ENCODE measurements around the gene TPSB2. TPM values are rescaled to one million over a fixed set of nuclear protein-coding genes. Genes with fewer than 3 reads are reported as not detected.
"Not testable (repeated sequence)": the region's sequence is repeated elsewhere in the genome, so short reads cannot be mapped to it uniquely, and the experiment has no call there.

Gene TPSB2
- total RNA-seq, 2 experiments from 2014 or later, result not detected

GRCh38 chr16:1211451-1212268 lies 18.3 kb downstream of the TPSB2 start:
- no peak overlapping the region for H3K4me3 Mint-ChIP-seq
- no peaks in the 10 kb centered on the region for H3K36me3 Mint-ChIP-seq (ENCODE audit: low read depth)
- ChIA-PET POLR2A (no interaction called here), CTCF (no interaction called here)
- peaks cover 6% of the 10 kb centered on the region for H3K4me1 Mint-ChIP-seq (ENCODE audit: low read depth)
- H3K27ac Mint-ChIP-seq, result no peak overlapping the region
- DNase-seq (no peak), ATAC-seq (no peak)
- no peaks in the 10 kb centered on the region for H3K9me3 Mint-ChIP-seq (ENCODE audit: insufficient read depth)
- no peaks in the 10 kb centered on the region for H3K27me3 Mint-ChIP-seq (ENCODE audit: low read depth)

GRCh38 chr16:1210461-1210860 lies 19.5 kb downstream of the TPSB2 start:
- ChIA-PET CTCF (no interaction called here), POLR2A (interaction anchor here (0.6 kb wide), 1 partner anchor 273 kb away, joined by 3 read pairs; no protein-coding TSS in a partner anchor)
- Mint-ChIP-seq H3K27me3 (ENCODE audit: low read depth) (no peaks in the 10 kb centered on the region), H3K4me1 (ENCODE audit: low read depth) (peaks cover 6% of the 10 kb centered on the region), H3K9me3 (ENCODE audit: insufficient read depth) (no peaks in the 10 kb centered on the region), H3K36me3 (ENCODE audit: low read depth) (no peaks in the 10 kb centered on the region), H3K4me3 (no peak overlapping the region), H3K27ac (no peak overlapping the region)
- DNase-seq, result no peak
- no peak for ATAC-seq

GRCh38 chr16:1209081-1209480 lies 20.9 kb downstream of the TPSB2 start:
- CTCF ChIA-PET, result no interaction called here
- no peak overlapping the region for H3K4me3 Mint-ChIP-seq
- no peak overlapping the region for H3K27ac Mint-ChIP-seq
- DNase-seq (no peak), ATAC-seq (no peak)
- H3K27me3 Mint-ChIP-seq (ENCODE audit: low read depth), result no peaks in the 10 kb centered on the region
- no peaks in the 10 kb centered on the region for H3K9me3 Mint-ChIP-seq (ENCODE audit: insufficient read depth)
- H3K36me3 Mint-ChIP-seq (ENCODE audit: low read depth), result no peaks in the 10 kb centered on the region
- H3K4me1 Mint-ChIP-seq (ENCODE audit: low read depth), result peaks cover 6% of the 10 kb centered on the region
- POLR2A ChIA-PET, result no interaction called here

DNA sequence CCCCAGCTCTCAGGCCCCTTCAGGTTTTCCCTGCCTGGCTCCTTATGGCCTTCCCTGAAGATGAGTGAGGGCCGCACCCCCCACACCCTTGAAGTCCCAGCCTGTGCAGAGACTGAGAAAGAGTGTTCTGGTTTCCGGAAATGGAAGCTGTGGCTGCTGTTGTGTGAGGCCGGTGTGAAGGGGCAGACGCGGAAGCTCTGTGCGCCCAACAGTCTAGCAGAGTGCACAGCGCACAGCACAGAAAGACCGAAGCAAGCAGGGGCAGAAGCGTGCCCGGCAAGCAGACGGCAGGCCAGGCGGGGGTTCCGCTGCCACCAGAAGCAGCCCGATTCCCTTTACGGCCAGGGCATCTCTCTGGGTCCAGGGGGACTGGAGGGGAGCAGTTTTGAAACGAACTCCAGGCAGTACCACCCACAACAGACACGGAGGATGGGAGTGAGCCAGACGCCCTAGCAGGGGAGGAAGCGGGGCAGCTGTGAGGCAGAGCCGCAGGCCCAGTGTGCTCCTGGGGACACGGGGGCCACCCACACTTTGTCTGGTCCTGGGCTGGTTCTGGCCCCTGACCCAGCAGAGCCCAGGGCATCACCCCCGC lies 21.6 kb downstream of the TPSB2 start:
- ChIA-PET POLR2A (no interaction called here), CTCF (no interaction called here)
- Mint-ChIP-seq H3K27me3 (ENCODE audit: low read depth) (no peaks in the 10 kb centered on the region), H3K27ac (peak overlapping the region; percentile 78), H3K4me1 (ENCODE audit: low read depth) (peaks cover 6% of the 10 kb centered on the region), H3K9me3 (ENCODE audit: insufficient read depth) (no peaks in the 10 kb centered on the region), H3K36me3 (ENCODE audit: low read depth) (no peaks in the 10 kb centered on the region), H3K4me3 (peak overlapping the region; percentile 38)
- ATAC-seq, result peak; percentile 84
- DNase-seq, result peak; percentile 45

- Mint-ChIP-seq H3K36me3 (ENCODE audit: low read depth) (no peaks in the 10 kb centered on the region), H3K27me3 (ENCODE audit: low read depth) (no peaks in the 10 kb centered on the region), H3K4me1 (ENCODE audit: low read depth) (peaks cover 6% of the 10 kb centered on the region), H3K4me3 (no peak overlapping the region), H3K9me3 (ENCODE audit: insufficient read depth) (no peaks in the 10 kb centered on the region), H3K27ac (no peak overlapping the region)
- CTCF ChIA-PET, result no interaction called here
- DNase-seq, result no peak
- POLR2A ChIA-PET, result no interaction called here
- ATAC-seq, result no peak
Measured at GRCh38 chr16:1206786-1207185, 23.2 kb downstream of the TPSB2 start.

DNA sequence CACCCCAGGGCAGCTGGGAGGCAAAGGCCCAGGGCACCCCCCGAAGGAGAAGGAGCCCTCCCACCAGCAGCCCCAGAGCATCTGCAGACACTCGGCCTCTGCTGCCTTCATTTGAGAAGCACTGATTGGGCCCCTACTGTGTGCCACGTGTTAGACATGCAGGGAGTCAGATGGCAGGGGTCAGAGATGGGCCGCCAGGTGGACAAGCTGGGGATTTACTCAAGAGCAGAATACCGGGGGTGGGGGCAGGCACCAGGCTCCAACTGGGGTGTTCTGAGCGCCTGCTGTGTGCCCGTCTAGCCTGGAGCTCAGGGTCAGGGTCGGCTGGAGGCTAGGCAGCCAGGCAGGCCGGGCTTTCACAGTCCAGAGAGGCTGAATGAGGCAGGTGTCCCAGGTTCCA lies 23.7 kb downstream of the TPSB2 start:
- no peaks in the 10 kb centered on the region for H3K36me3 Mint-ChIP-seq (ENCODE audit: low read depth)

DNA sequence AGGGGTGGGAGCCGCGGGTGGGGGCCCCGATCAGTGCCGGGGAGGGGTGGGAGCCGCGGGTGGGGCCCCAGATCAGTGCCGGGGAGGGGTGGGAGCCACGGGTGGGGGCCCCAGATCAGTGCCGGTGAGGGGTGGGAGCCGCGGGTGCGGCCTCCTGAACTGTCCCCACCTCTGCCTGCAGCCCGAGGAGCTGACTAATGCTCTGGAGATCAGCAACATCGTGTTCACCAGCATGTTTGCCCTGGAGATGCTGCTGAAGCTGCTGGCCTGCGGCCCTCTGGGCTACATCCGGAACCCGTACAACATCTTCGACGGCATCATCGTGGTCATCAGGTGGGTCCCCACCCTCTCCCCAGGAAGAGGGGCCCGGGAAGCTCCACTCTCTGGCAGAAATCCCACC lies 25.1 kb downstream of the TPSB2 start:
- H3K4me3 Mint-ChIP-seq, result no peak overlapping the region
- CTCF ChIA-PET, result no interaction called here
- POLR2A ChIA-PET, result no interaction called here
- no peak overlapping the region for H3K27ac Mint-ChIP-seq
- H3K4me1 Mint-ChIP-seq (ENCODE audit: low read depth), result peaks cover 6% of the 10 kb centered on the region
- H3K27me3 Mint-ChIP-seq (ENCODE audit: low read depth), result no peaks in the 10 kb centered on the region
- no peaks in the 10 kb centered on the region for H3K36me3 Mint-ChIP-seq (ENCODE audit: low read depth)
- DNase-seq (no peak), ATAC-seq (no peak)
- H3K9me3 Mint-ChIP-seq (ENCODE audit: insufficient read depth), result no peaks in the 10 kb centered on the region

More for the DNA sequence above, 23.7 kb downstream of the TPSB2 start:
- ChIA-PET POLR2A (no interaction called here), CTCF (no interaction called here)
- Mint-ChIP-seq H3K9me3 (ENCODE audit: insufficient read depth) (no peaks in the 10 kb centered on the region), H3K4me1 (ENCODE audit: low read depth) (peaks cover 6% of the 10 kb centered on the region), H3K27me3 (ENCODE audit: low read depth) (no peaks in the 10 kb centered on the region), H3K27ac (no peak overlapping the region), H3K4me3 (no peak overlapping the region)
- no peak for ATAC-seq
- no peak for DNase-seq

- CTCF ChIA-PET, result no interaction called here
- no peak overlapping the region for H3K4me3 Mint-ChIP-seq
- no peaks in the 10 kb centered on the region for H3K27me3 Mint-ChIP-seq (ENCODE audit: low read depth)
- H3K4me1 Mint-ChIP-seq (ENCODE audit: low read depth), result no peaks in the 10 kb centered on the region
- DNase-seq (no peak), ATAC-seq (no peak)
- POLR2A ChIA-PET, result no interaction called here
- no peaks in the 10 kb centered on the region for H3K36me3 Mint-ChIP-seq (ENCODE audit: low read depth)
- no peaks in the 10 kb centered on the region for H3K9me3 Mint-ChIP-seq (ENCODE audit: insufficient read depth)
- no peak overlapping the region for H3K27ac Mint-ChIP-seq
Measured at GRCh38 chr16:1202274-1202673, 27.7 kb downstream of the TPSB2 start.

GRCh38 chr16:1201444-1201843 lies 28.5 kb downstream of the TPSB2 start:
- no peak overlapping the region for H3K4me3 Mint-ChIP-seq
- H3K9me3 Mint-ChIP-seq (ENCODE audit: insufficient read depth), result no peaks in the 10 kb centered on the region
- ChIA-PET CTCF (no interaction called here), POLR2A (no interaction called here)
- H3K27ac Mint-ChIP-seq, result no peak overlapping the region
- H3K36me3 Mint-ChIP-seq (ENCODE audit: low read depth), result no peaks in the 10 kb centered on the region
- no peaks in the 10 kb centered on the region for H3K4me1 Mint-ChIP-seq (ENCODE audit: low read depth)
- ATAC-seq (no peak), DNase-seq (no peak)
- H3K27me3 Mint-ChIP-seq (ENCODE audit: low read depth), result no peaks in the 10 kb centered on the region

DNA sequence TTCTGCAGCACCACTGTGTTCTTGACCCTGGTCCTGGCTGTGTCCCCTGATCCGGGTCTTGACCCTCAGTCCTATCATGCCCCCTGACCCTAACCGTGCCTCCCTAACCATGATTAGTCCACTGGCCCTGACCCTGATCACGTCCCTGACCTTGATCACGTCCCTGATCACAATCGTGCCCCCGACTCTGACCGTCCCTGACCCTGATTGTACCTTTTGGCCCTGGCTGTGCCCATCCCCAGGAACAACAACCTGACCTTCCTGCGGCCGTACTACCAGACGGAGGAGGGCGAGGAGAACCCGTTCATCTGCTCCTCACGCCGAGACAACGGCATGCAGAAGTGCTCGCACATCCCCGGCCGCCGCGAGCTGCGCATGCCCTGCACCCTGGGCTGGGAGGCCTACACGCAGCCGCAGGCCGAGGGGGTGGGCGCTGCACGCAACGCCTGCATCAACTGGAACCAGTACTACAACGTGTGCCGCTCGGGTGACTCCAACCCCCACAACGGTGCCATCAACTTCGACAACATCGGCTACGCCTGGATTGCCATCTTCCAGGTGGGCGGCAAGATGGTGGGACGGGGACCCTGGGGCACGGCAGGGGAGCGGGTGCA lies 29.9 kb downstream of the TPSB2 start:
- POLR2A ChIA-PET, result no interaction called here
- CTCF ChIA-PET, result no interaction called here
- DNase-seq (no peak), ATAC-seq (no peak)
- H3K9me3 Mint-ChIP-seq (ENCODE audit: insufficient read depth), result no peaks in the 10 kb centered on the region
- H3K4me1 Mint-ChIP-seq (ENCODE audit: low read depth), result no peaks in the 10 kb centered on the region
- H3K27me3 Mint-ChIP-seq (ENCODE audit: low read depth), result no peaks in the 10 kb centered on the region
- no peak overlapping the region for H3K4me3 Mint-ChIP-seq
- no peak overlapping the region for H3K27ac Mint-ChIP-seq
- no peaks in the 10 kb centered on the region for H3K36me3 Mint-ChIP-seq (ENCODE audit: low read depth)

DNA sequence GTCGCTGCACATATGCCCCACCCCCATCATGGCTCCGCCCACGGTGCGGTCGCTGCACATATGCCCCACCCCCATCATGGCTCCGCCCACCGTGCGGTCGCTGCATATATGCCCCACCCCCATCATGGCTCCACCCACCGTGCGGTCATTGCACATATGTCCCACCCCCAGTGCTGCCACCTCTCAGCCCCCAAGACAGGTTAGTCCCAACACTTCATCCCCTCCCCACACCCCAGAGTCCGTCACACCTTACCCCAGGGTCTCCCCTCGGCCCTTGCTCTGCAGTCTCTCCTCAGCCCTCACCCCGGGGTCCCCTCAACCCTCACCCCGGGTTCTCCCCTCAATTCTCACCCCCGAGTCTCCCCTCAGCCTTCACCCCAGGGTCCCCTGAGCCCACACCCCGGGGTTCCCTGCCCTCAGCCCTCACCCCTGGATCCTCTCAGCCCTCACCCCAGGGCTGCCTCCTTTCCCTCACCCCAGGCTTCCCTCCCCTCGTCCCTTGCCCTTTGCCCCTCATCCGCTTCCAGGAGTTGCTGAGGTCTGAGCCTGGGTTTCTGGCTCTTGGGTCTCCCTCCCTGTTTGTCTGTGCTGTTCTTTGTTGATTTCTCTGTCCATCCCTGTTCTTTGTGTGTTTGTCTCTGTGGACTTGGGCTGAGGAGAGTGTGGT lies 30.5 kb downstream of the TPSB2 start:
- no peaks in the 10 kb centered on the region for H3K36me3 Mint-ChIP-seq (ENCODE audit: low read depth)
- ATAC-seq (peak; percentile 34), DNase-seq (no peak)
- ChIA-PET CTCF (no interaction called here), POLR2A (no interaction called here)
- no peak overlapping the region for H3K4me3 Mint-ChIP-seq
- H3K27ac Mint-ChIP-seq, result no peak overlapping the region
- H3K27me3 Mint-ChIP-seq (ENCODE audit: low read depth), result no peaks in the 10 kb centered on the region
- H3K9me3 Mint-ChIP-seq (ENCODE audit: insufficient read depth), result no peaks in the 10 kb centered on the region
- no peaks in the 10 kb centered on the region for H3K4me1 Mint-ChIP-seq (ENCODE audit: low read depth)

DNA sequence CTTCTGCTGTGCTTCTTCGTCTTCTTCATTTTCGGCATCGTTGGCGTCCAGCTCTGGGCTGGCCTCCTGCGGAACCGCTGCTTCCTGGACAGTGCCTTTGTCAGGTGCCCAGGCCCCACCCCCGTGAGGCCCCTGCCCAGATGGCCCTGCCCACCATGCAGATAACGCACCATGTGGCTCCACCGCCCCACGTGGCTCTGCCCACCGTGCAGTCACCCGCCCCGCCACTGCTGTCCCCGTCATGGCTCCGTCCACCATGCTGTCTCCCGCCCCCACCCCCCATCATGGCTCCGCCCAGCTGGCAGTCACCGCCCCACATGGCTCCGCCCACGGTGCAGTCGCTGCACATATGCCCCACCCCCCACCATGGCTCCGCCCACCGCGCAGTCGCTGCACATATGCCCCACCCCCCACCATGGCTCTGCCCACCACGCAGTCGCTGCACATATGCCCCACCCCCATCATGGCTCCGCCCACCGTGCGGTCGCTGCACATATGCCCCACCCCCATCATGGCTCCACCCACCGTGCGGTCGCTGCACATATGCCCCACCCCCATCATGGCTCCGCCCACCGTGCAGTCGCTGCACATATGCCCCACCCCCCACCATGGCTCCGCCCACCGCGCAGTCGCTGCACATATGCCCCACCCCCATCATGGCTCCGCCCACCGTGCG lies 31.2 kb downstream of the TPSB2 start:
- DNase-seq, result peak; percentile 29
- H3K4me1 Mint-ChIP-seq (ENCODE audit: low read depth); H3K36me3 Mint-ChIP-seq (ENCODE audit: low read depth); ATAC-seq; H3K27ac Mint-ChIP-seq; CTCF ChIA-PET; POLR2A ChIA-PET; H3K9me3 Mint-ChIP-seq (ENCODE audit: insufficient read depth); H3K4me3 Mint-ChIP-seq; H3K27me3 Mint-ChIP-seq (ENCODE audit: low read depth): not testable (repeated sequence)

Measured in activated CD8-positive, alpha-beta T cell treated with anti-CD3 and anti-CD28 coated beads, Interleukin-2, amount 10 ng/mL, durations not matched to agents 7 days and 5 days (primary cell).